HG03139 (cell line): ENCODE results near the gene POU6F2.

ENCODE experiments used
- ATAC-seq: cut with Tn5 transposase; IDR thresholded peaks from one replicate; pipeline ENCODE4 v1.9.1; 2021; ENCODE audit not compliant: unreplicated experiment

POU6F2 gene

DNA sequence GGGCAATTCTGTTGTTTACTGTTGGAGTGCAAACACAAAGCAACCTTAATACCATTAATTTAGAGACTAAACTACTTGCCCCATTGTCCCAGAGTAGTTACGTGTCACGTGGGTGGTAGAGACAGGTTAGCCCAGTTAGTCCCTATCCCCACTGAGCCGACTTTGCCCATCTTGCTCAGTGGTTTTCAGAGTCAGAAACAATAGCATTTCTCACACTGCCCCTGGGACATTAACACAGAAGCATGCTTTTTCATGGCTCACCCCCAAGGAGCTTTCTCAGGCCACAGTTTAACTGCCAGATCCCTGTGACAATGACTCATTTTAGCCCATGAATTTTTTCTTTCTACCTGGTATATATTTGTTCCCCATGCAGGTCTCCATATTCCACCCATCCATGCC lies 271.0 kb downstream of the POU6F2 start:
- no peak for ATAC-seq

DNA sequence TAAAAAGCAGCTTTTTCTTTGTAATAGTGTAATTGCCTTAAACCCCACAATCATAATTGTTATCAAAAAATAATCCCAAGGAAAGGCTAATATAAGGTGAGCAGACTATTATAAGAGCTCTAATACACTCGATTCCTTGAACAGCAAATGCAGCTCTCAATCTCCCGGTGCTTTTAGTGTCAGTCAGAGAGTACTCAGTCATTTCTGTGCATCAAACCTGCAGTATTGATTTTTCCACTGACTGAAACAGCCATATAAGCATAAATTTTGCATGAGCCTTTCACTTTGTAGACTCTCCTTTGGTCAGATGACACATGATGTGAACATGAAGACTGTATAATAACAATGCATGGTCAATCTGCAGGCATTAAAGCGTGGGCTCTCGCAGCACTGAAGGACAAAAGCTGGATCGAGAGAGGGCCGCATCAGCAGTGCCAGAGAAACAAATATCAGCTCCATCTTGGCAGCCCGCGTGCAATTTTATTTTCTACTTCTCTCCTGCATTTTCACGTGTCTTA lies 272.0 kb downstream of the POU6F2 start:
- ATAC-seq = no peak

DNA sequence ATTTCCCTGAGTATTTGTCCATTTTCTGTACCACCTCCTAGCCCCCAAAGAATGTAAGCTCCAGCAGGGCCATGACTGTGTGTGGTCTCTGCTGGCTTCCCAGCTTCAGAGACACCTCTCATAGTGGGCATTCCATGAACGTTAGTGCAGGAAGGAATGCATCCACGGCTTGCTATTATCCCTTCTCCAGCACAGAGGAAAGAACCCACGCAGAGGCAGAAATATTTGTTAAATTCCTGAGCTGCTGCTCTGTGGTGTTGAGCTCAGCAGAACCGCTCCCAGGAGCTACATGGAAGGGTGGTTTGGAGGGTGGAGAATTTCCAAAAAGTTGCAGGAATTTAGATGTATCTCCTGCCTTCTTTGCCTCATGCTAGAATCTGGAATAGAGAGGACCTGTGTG lies 275.2 kb downstream of the POU6F2 start:
- ATAC-seq = no peak

DNA sequence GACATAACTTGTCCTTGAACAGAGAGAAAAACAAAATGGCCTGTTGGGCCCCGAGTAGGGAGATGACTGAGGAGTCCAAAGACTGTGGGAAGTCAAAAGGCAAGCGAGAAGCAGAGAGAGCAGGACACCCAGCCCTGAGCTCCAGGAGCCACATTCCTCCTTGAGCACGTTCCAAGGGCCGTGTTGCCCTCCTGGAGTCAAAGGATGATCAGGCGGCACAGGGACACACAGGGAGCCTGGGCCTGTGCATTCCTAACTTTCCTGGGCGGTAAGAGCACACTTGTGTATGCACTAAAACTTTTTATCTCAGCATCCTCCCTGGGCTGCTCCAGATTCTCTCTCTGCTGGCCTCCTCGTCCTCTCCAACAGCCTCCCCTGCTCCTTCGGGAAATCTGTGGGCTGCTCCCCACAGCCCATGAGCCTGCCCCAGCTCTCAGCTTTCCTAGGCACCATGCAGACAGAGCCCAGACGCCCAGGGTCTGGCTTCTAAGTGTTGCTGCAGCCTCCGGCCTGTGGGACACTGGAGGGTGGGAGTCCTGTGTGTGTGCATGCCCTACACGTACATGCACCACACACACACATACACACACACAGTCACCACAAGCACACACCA lies 281.8 kb downstream of the POU6F2 start:
- ATAC-seq = no peak

DNA sequence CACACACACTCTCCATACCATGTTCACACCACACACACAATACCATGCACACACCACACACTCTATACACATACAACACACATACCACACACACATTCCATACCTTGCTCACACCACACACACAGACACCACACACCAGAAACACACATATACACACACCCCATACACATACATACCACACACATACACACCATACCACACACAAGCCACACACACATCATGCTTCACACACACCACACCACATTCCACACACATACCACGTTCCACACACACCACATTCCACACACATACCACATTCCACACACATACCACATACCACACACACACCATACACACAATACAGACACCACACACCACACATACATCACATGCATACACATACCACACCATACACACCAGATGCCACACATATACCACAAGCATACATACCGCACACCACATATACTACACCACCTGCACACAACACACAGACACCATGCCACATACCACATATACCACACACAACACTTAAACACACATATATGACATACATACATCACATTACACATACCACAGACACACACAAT lies 282.7 kb downstream of the POU6F2 start:
- ATAC-seq = no peak

DNA sequence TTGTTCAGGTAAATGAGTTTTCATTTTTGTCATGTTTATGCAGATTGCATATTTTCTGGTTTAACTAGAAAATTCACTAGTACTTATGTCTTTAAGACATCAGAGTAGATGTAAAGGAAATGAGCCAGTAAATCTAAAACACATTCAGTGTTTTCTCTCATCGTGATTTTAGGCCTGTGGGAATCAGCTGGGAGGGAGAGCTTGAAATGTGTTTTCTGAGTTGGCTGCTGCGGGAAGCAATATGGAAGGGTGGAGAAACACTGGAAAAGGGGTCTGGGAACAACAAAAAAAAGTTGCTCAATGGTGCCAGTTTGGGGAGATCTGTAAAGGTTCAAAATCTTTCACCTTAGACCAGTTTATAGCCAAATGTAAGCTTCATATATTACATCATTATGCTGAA lies 284.1 kb downstream of the POU6F2 start:
- no peak for ATAC-seq

DNA sequence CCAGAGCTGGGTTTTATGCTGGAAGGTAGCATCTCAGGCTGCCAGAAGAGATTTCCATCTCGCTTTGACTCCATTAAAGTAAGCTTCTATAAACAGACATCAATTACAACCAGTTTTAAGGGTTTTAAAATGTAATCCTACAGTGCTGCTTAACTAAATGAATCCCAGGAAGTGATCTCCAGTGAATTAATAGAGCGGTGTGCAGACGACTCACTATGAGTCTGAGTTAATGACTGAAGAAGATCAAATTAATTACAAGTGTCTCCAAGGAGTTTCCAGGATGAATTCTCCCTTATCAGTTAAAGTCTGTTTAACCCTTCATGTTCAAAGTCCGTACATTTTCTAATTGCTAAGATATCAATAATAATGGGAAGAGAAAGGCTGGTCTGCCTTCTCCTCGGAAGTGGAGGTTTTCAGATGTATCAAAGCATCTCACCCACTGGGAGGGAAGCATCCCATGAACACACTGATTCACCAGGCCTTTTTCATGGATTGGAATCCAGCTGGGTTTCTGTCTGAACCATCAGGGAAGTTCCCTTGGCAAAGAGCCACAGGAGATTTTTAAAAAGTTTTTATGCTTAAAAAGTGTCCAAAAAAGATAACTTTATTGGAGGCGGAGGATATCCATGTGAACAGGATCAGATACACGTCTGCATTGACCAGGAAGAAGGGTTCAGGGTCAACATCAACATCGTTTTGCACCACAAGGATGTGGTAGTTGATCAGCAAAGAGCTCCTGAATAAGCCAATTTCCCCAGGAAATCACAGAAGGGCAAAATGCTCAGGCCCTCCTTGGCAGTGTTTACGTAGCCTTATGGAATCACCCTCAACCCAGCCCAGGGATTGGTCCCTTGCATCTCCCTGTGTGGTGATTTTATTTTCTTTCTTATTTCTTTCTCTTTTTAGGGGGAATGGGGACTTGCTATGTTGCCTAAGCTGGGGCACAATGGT lies 288.2 kb downstream of the POU6F2 start:
- ATAC-seq = no peak

DNA sequence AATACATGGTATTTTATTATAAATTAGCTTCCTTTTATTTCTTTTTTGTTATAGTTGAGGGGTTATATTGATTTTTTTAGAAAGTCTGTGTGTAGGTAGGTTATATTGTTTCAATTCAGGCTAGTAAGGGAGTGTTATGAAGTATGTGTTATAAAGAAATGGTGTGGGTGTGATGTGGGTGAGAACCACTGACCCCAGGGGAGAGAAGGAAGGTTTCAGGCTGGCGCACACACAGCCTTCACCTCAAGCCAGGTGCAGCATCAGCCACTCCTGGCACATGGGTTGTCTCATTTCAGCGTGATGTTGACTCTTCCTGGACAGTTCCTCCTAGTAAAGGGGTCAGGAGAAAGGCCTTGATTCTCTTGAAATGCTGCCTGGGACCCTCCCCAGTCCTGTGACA lies 291.3 kb downstream of the POU6F2 start:
- no peak for ATAC-seq

DNA sequence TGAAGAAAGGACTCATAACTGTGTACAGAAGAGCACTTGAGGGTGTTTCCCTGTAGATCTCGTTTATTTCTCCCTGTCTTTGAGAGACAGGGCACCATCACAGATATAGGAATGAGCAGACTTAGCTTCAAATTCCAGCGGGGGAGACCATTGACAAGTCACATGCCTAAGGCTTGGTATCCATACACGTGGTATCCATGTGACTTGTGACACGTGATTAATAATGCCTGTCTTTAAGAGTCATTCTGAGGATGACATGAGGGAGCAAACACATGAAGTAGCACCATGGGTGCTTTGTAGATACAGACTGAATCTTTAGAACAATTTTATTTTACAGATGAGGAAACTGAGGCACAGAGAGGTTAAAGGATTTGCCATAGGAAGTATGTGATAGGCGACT lies 292.3 kb downstream of the POU6F2 start:
- ATAC-seq = no peak

DNA sequence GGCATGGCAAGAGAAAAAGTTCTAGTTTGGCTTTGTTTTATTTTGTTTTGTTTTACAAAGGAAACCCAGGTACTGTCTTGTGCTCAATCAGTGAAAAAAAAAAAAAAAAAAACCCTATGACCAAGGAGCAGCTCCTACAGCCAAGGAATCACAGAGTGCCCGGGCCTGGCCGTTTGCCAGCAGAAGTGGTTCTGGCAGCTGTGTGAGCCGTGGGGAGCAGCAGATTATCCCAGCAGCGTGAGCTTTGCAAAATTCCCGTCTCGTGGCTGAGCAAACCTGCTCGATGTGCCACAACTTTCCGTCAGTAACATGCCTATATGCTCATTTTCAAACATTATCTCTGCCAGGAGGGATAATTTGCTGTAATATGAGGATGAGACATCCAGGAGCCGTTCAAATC lies 293.7 kb downstream of the POU6F2 start:
- no peak for ATAC-seq

DNA sequence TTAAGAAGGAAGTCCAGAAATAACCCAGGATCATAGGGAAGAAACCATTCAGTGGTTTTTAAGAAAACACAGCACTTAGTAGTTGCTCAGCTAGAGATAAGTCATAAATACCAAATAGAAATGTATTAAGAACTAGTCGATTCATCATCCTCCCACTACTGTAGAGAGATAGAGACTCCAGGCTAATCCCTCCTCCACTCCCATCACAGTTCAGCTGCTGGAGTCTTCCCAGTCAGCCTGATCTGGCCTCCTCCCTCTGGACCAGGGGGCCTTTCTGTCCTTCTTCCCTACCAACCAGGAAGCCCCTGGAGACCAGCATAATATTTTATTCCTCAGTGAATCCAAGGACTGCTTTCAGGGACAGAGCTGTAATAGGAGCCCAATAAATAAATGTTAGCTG lies 294.4 kb downstream of the POU6F2 start:
- no peak for ATAC-seq

DNA sequence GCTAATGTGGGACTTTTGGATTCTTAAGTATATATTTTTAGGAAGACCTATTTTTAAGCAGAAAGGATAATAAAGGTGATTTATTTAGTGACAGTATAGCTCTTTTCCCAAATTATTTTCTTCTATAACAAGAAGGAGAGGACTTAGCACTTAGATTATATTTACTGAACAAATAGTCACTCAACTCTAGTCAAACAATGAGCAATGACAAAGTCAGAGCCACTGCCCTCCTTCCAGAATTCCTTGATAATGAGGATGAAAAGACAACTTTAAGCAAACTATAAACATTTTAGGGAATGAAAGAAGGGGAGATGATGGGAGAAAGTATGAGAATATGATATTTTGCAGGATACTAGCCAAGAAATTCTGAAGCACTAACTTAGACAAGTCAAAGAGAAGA lies 295.0 kb downstream of the POU6F2 start:
- ATAC-seq = no peak

DNA sequence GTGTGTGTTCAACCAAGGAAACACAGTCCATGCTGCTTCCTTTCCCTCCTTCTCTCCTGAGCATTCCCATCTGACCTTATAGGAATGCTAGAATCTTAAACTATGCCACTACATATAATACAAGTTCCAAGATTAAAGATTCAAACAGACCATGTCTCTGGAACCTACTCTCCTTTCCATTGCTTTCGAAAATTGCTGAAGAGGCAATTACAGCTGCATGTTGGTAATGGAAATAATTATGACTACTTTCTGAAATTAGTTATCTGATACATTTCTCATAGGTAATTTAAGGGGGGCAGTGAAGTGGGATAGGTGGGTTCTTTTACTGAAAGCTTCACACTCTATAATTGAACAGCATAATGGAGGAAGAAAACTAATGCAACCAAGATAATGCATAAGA lies 302.6 kb downstream of the POU6F2 start:
- ATAC-seq = no peak

DNA sequence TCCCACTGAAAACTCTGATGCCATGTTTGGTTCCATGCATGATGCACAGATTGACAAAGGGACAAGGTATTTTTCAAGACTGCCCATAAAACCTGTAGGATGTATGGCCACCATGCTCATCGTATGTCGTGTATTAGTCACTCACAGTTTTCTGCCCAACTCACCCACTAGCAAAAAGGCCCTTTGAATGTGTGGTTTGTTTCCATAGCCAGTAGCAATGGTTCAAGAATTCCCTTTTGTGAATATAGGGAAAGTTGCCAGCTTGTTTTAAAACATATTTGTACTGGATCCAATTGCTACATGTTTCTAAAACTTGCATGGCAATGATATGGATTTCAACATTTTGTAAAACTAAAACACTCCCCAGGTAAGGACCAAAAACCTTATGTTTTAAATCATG lies 307.5 kb downstream of the POU6F2 start:
- ATAC-seq = no peak

DNA sequence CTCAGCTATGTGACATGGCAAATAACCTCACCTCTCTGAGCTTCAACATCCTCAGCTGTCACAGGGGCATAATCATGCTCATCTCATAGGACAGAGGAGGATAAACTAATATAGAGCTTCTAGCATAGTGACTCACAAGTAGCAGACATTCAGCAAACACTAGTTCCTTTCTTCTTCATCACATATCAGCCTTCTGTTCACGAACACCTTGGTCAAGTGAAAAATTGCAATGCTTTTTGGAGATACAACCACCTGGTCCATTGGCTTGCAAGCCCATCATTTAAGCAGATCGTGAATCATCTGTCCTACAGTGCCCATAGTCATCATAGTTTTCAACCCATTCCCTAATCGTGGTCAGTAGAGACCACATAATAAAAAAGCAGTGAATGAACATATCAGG lies 310.6 kb downstream of the POU6F2 start:
- ATAC-seq = no peak

DNA sequence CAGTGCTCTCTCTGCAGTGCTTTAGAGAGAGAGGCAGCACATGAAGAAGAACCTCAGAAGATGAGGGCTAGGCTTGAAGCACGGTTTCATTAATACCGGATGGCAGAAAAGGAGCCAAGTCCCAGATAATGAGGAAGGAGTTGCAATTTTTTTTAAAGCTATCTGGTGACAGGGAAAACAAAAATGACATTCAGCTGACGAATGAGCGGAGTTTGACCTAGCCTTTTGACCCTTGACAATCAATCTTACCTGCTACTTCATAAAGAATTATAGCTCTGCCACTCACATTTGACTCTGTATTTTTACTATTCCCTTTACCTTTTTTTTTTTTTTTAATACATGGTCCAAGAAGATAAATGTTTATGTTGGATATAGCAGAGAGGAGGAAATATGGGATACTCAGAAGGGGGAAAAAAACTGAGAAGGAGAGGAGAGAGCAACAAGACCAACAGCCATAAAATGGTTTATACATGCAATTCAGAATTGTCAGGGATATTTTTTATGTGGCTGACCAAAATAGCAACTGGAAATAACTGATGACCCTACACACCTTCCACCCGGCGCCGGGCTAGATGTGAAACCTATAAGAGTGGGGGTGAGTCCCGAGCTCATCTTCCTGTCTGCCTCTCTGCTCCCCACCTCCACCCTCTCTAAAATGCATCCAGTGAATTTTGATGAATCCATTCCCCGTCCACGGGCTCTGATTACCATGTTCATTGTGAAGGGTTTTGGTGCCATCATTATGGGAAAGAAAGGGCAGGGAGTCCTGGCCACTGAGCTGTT lies 314.1 kb downstream of the POU6F2 start:
- ATAC-seq = no peak

DNA sequence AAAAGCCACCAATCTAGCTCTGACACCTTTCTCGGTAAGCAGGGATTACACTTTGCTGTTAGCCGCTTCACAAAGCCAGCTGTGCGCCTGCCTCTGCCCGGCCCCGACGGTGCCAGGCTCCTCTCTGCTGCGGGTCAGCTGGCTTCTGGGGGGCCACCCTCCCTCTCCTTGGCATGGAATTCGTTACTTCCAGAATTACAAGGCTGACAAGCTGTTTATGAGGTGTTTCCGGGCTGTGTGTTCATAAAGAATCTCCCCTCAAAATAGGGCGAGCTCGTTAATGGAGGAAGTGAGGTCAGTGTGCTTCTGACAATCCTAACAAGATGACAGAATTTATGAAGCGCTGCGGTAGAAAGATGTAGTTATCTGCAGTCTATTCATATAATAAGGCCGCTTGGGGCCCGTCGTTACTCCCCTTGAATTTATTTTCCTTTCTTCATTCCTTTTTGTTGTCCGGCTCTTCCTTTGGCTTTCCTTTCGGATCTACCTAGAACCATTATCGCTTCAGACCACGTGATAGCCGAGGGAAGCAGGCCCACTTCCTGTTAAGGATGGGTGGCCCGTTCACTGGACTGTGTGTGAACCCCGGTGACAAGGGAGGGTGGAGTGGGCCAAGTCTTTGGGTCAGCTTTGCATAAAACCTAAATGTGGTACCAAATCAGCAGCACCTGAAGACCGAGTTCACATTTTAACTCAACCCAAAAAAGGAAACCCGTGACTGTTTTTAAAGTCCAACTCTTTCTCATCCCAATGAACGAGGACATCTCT lies 315.5 kb downstream of the POU6F2 start:
- ATAC-seq = no peak

DNA sequence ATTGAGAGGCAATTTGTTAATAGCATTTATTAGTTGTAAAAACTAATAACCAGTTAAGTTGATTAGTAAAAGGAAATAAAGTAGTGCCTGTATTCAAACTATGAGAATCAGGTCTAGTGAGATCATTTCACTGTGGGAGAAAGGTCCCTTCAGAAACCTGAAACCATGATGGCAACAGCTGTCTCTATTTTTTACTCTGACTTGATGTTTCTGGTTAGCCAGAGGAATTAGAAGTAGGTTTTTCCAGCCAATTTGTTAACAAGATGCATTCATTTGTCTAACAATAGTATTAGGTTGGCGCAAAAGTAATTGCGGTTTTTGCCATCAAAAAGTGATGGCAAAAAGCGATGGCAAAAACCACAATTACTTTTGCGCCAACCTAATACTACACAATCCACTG lies 316.3 kb downstream of the POU6F2 start:
- no peak for ATAC-seq

DNA sequence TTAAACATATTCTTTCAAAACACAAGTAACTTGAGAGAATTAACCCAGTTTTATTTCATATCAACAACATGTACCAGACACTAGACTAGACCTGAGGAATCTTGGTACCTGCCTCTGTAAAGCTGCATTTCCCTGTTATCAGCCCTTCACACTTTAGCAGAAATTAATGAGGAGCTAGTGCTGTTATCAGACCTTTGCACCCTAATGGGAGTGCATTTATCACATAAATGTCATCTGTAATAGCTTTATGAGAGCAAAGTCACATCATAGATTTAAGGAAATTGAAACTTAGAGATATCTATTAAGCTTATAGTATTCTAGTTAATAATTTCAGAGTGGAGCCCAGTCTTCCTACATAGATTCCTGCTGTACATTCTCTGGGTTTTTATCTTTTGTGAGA lies 318.1 kb downstream of the POU6F2 start:
- ATAC-seq = no peak

DNA sequence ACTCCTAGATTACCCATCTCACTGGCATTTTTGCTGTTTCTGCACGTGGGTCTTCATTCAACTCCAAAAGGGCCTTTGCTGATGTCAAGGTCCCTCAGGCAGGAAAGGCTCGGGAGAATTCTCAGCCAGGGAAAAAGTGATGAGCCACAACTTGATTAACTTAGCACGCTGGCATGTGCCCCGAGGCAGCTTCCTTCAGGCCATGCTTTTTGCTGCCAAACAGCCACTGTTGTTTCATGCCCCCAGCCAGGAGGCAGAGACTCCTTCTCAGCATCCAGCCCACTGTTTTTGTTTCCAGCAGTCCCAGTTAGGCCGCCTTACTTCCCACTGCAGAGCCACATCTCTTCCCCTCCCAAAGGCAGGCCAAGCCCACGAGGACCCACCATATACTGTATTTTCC lies 322.0 kb downstream of the POU6F2 start:
- ATAC-seq = no peak

DNA sequence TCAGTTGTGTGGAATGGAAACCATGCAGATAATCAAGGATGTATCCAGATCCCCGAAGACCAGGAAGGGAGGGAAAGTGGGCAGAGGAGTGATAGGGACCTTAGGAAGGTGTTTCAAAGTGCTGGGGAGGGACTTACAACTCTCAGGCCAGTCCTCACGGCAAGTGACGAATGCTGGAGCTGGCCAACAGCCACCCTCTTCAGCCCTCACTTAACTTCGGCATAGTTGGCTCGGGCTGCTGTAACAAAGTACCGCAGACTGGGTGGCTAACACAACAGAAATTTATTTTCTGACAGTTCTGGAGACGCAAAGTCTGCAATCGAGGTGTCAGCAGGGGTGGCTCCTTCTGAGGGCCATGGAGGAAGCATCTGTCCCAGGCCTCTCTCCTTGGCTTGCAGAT lies 322.6 kb downstream of the POU6F2 start:
- ATAC-seq = no peak
